Adrenal gland (tissue), 5 donors: ENCODE data around the gene IFNGR1.

Source experiments
- POLR2A ChIP-seq, 2 donors: fragments of 450-650 bp; IDR thresholded peaks; one replicate each; pipeline ENCODE4 v1.6.1; 2017; ENCODE audit warnings: antibody characterized with exemption in 2 of 2, mild to moderate bottlenecking in 2 of 2, moderate library complexity in 1 of 2
- TF ChIP-seq, protein P1 (sequence below), 6 experiments: fragments of 450-650 bp in 4 of 6; fragments of 200-600 bp in 2 of 6; sonication (generic) in 1 of 6; IDR thresholded peaks; 1 replicate in 5 of 6; 2 replicates in 1 of 6; pipeline versions ENCODE4 v1.5.1 to v1.8.0; 2016 to 2021; ENCODE audit warnings: antibody characterized with exemption in 6 of 6, mild to moderate bottlenecking in 2 of 6, moderate library complexity in 1 of 6
- donor health status: DM: no; HTN: no; CAD: no.

GRCh38 chr6:137201006-137201405 lies 18.2 kb downstream of the IFNGR1 start:
- TF ChIP-seq POLR2A (IDR thresholded peaks at IDR 0.05), result no peak
- TF ChIP-seq, protein P1, sequence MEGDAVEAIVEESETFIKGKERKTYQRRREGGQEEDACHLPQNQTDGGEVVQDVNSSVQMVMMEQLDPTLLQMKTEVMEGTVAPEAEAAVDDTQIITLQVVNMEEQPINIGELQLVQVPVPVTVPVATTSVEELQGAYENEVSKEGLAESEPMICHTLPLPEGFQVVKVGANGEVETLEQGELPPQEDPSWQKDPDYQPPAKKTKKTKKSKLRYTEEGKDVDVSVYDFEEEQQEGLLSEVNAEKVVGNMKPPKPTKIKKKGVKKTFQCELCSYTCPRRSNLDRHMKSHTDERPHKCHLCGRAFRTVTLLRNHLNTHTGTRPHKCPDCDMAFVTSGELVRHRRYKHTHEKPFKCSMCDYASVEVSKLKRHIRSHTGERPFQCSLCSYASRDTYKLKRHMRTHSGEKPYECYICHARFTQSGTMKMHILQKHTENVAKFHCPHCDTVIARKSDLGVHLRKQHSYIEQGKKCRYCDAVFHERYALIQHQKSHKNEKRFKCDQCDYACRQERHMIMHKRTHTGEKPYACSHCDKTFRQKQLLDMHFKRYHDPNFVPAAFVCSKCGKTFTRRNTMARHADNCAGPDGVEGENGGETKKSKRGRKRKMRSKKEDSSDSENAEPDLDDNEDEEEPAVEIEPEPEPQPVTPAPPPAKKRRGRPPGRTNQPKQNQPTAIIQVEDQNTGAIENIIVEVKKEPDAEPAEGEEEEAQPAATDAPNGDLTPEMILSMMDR (IDR thresholded peaks at IDR 0.05), result no peak
